Lower lobe of right lung (tissue), 2 donors: ENCODE data around the gene ITGA2B. TPM values are rescaled to one million over a fixed set of nuclear protein-coding genes. Genes with fewer than 3 reads are reported as not detected.
"Not testable (repeated sequence)": the region's sequence is repeated elsewhere in the genome, so short reads cannot be mapped to it uniquely, and the experiment has no call there.

Experiments
- ATAC-seq, 2 donors: fragments of 200-7000 bp; cut with Tn5 transposase; one replicate each; pipeline ENCODE4 v1.9.1; 2020 to 2022; ENCODE audit warnings: mild to moderate bottlenecking in 2 of 2, moderate library complexity in 2 of 2
- DNase-seq: peaks from one replicate; pipeline ENCODE4 v3.0.0-alpha.2; 2020
- H3K27ac ChIP-seq: fragments of 200-600 bp; one replicate; pipeline ENCODE4 v1.8.0; 2022
- H3K27me3 ChIP-seq: fragments of 200-600 bp; one replicate; pipeline ENCODE4 v1.8.0; 2022; ENCODE audit warnings: low read depth
- H3K36me3 ChIP-seq: fragments of 200-600 bp; one replicate; pipeline ENCODE4 v1.8.0; 2022; ENCODE audit warnings: mild to moderate bottlenecking
- H3K4me1 ChIP-seq: fragments of 200-600 bp; one replicate; pipeline ENCODE4 v1.8.0; 2022
- H3K4me3 ChIP-seq: fragments of 200-600 bp; one replicate; pipeline ENCODE4 v1.8.0; 2022; ENCODE audit warnings: mild to moderate bottlenecking
- H3K9me3 ChIP-seq: fragments of 200-600 bp; one replicate; pipeline ENCODE4 v1.8.0; 2022
- CTCF ChIP-seq: fragments of 200-600 bp; IDR thresholded peaks from one replicate; pipeline ENCODE4 v1.8.0; 2022; ENCODE audit warnings: antibody characterized with exemption, mild to moderate bottlenecking
- intact Hi-C: fragments of 100-400 bp; cut with DNase I; formaldehyde crosslinking; loops from one replicate; pipeline ENCODE4 v1.11.0; 2022
- total RNA-seq: library from RNA; stranded (reverse); fragmentation: NEBNext Ultra II Directional; extraction: Animal tissue kit (Norgen Biotek cat#: 25700); gene quantifications from one replicate; pipeline ENCODE4 v1.2.1, GENCODE V29; 2021
- donor health status: DM: no; HTN: yes; CAD: no; lungs with severe emphysema.

Gene ITGA2B
- total RNA-seq, 1 donor from 2014 or later: 5.2 TPM

- intact Hi-C loops: no loop called here
- ATAC-seq (no peak), DNase-seq (no peak)
- Histone ChIP-seq H3K4me3 (no peak overlapping the region), H3K9me3 (no peaks in the 10 kb centered on the region), H3K27me3 (no peaks in the 10 kb centered on the region), H3K27ac (no peak overlapping the region), H3K36me3 (peaks cover 57% of the 10 kb centered on the region), H3K4me1 (no peaks in the 10 kb centered on the region)
- no peak for TF ChIP-seq CTCF
Observed at GRCh38 chr17:44396946-44397345, 7.5 kb upstream of the ITGA2B start.

GRCh38 chr17:44394833-44395232, 5.4 kb upstream of the ITGA2B start:
- H3K4me1 ChIP-seq: no peaks in the 10 kb centered on the region
- H3K4me3 ChIP-seq: no peak overlapping the region
- no peaks in the 10 kb centered on the region for H3K9me3 ChIP-seq
- intact Hi-C loops: no loop called here
- DNase-seq (no peak), ATAC-seq (no peak)
- peaks cover 36% of the 10 kb centered on the region for H3K36me3 ChIP-seq
- TF ChIP-seq CTCF: no peak
- no peak overlapping the region for H3K27ac ChIP-seq
- no peaks in the 10 kb centered on the region for H3K27me3 ChIP-seq

GRCh38 chr17:44394112-44394511, 4.7 kb upstream of the ITGA2B start:
- H3K27ac ChIP-seq, ATAC-seq, H3K9me3 ChIP-seq, intact Hi-C loops, H3K4me3 ChIP-seq, H3K4me1 ChIP-seq, DNase-seq, H3K27me3 ChIP-seq: not testable (repeated sequence)
- H3K36me3 ChIP-seq: peaks cover 29% of the 10 kb centered on the region

GRCh38 chr17:44390250-44390870, 911 bp upstream of the ITGA2B start:
- DNase-seq (no peak), ATAC-seq (no peak)
- Histone ChIP-seq H3K27ac (no peak overlapping the region), H3K4me1 (peaks cover 8% of the 10 kb centered on the region), H3K27me3 (peaks cover 8% of the 10 kb centered on the region), H3K36me3 (no peaks in the 10 kb centered on the region), H3K9me3 (no peaks in the 10 kb centered on the region), H3K4me3 (no peak overlapping the region)
- no peak for TF ChIP-seq CTCF
- intact Hi-C loops: no loop called here

GRCh38 chr17:44389723-44390202, 314 bp upstream of the ITGA2B start:
- intact Hi-C loops: no loop called here
- DNase-seq (no peak), ATAC-seq (no peak)
- H3K36me3 ChIP-seq: no peaks in the 10 kb centered on the region
- H3K27ac ChIP-seq: no peak overlapping the region
- TF ChIP-seq CTCF: no peak
- no peak overlapping the region for H3K4me3 ChIP-seq
- H3K9me3 ChIP-seq: no peaks in the 10 kb centered on the region
- H3K27me3 ChIP-seq: peaks cover 11% of the 10 kb centered on the region
- peaks cover 12% of the 10 kb centered on the region for H3K4me1 ChIP-seq

- H3K4me3 ChIP-seq: no peak overlapping the region
- H3K9me3 ChIP-seq: no peaks in the 10 kb centered on the region
- H3K36me3 ChIP-seq: no peaks in the 10 kb centered on the region
- H3K27me3 ChIP-seq: peaks cover 17% of the 10 kb centered on the region
- no peak overlapping the region for H3K27ac ChIP-seq
- no peak for ATAC-seq
- DNase-seq: no peak
- H3K4me1 ChIP-seq: peaks cover 16% of the 10 kb centered on the region
- no peak for TF ChIP-seq CTCF
- intact Hi-C loops: no loop called here
Observed at GRCh38 chr17:44387804-44388203, 1.6 kb downstream of the ITGA2B start.
